Measurements from ENCODE around the gene PPP1R9A. TPM values are rescaled to one million over a fixed set of nuclear protein-coding genes. Genes with fewer than 3 reads are reported as not detected.

PPP1R9A gene
- total and polyA plus RNA-seq, 2 donors from 2014 or later = 2.6 to 25.7 TPM

GRCh38 chr7:95101422-95101821 is 194.0 kb downstream of the PPP1R9A start:
- Histone ChIP-seq H3K36me3 (ENCODE audit: control insufficient read depth in 2 of 3, insufficient read depth in 3 of 3, low read length in 3 of 3) (no peaks in the 10 kb centered on the region), H3K27me3 (ENCODE audit: control insufficient read depth, insufficient read depth, low read length) (no peaks in the 10 kb centered on the region), H3K9me3 (ENCODE audit: control insufficient read depth in 2 of 3, insufficient read depth in 1 of 3, low read length in 3 of 3) (no peaks in the 10 kb centered on the region), H3K4me3 (ENCODE audit: low read length in 3 of 3) (no peak overlapping the region), H3K4me1 (ENCODE audit: control insufficient read depth in 2 of 3, insufficient read depth in 2 of 3, low read depth in 1 of 3, low read length in 3 of 3) (no peaks in the 10 kb centered on the region), H3K27ac (ENCODE audit: low read depth in 2 of 2, low read length in 2 of 2) (no peak overlapping the region), H3K9ac (ENCODE audit: low read length in 3 of 3) (no peak overlapping the region)
- no peak for FAIRE-seq
- TF ChIP-seq, protein P1, sequence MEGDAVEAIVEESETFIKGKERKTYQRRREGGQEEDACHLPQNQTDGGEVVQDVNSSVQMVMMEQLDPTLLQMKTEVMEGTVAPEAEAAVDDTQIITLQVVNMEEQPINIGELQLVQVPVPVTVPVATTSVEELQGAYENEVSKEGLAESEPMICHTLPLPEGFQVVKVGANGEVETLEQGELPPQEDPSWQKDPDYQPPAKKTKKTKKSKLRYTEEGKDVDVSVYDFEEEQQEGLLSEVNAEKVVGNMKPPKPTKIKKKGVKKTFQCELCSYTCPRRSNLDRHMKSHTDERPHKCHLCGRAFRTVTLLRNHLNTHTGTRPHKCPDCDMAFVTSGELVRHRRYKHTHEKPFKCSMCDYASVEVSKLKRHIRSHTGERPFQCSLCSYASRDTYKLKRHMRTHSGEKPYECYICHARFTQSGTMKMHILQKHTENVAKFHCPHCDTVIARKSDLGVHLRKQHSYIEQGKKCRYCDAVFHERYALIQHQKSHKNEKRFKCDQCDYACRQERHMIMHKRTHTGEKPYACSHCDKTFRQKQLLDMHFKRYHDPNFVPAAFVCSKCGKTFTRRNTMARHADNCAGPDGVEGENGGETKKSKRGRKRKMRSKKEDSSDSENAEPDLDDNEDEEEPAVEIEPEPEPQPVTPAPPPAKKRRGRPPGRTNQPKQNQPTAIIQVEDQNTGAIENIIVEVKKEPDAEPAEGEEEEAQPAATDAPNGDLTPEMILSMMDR (IDR thresholded peaks at IDR 0.05; ENCODE audit: borderline replicate concordance, extremely low read depth, insufficient read depth) = no peak
- intact Hi-C loops (cut with DNase I) = no loop called here
- DNase-seq = no peak

- FAIRE-seq (no peak), DNase-seq (no peak)
- no peak overlapping the region for H3K27ac ChIP-seq (ENCODE audit: low read depth in 2 of 2, low read length in 2 of 2)
- no peak overlapping the region for H3K4me3 ChIP-seq (ENCODE audit: low read length in 3 of 3)
- no peaks in the 10 kb centered on the region for H3K4me1 ChIP-seq (ENCODE audit: control insufficient read depth in 2 of 3, insufficient read depth in 2 of 3, low read depth in 1 of 3, low read length in 3 of 3)
- H3K9me3 ChIP-seq (ENCODE audit: control insufficient read depth in 2 of 3, insufficient read depth in 1 of 3, low read length in 3 of 3) = no peaks in the 10 kb centered on the region
- H3K27me3 ChIP-seq (ENCODE audit: control insufficient read depth, insufficient read depth, low read length) = no peaks in the 10 kb centered on the region
- TF ChIP-seq, protein P1 (IDR thresholded peaks at IDR 0.05; ENCODE audit: borderline replicate concordance, extremely low read depth, insufficient read depth) = no peak
- H3K36me3 ChIP-seq (ENCODE audit: control insufficient read depth in 2 of 3, insufficient read depth in 3 of 3, low read length in 3 of 3) = no peaks in the 10 kb centered on the region
- intact Hi-C loops (cut with DNase I) = no loop called here
- H3K9ac ChIP-seq (ENCODE audit: low read length in 3 of 3) = no peak overlapping the region
Measured at GRCh38 chr7:95102662-95103061, 195.3 kb downstream of the PPP1R9A start.

- FAIRE-seq = no peak
- no peaks in the 10 kb centered on the region for H3K36me3 ChIP-seq (ENCODE audit: control insufficient read depth in 2 of 3, insufficient read depth in 3 of 3, low read length in 3 of 3)
- TF ChIP-seq, protein P1 (IDR thresholded peaks at IDR 0.05; ENCODE audit: borderline replicate concordance, extremely low read depth, insufficient read depth) = no peak
- no peaks in the 10 kb centered on the region for H3K9me3 ChIP-seq (ENCODE audit: control insufficient read depth in 2 of 3, insufficient read depth in 1 of 3, low read length in 3 of 3)
- H3K27ac ChIP-seq (ENCODE audit: low read depth in 2 of 2, low read length in 2 of 2) = peak overlapping the region in 1 of 2 donors; percentile 2
- H3K4me1 ChIP-seq (ENCODE audit: control insufficient read depth in 2 of 3, insufficient read depth in 2 of 3, low read depth in 1 of 3, low read length in 3 of 3) = no peaks in the 10 kb centered on the region
- no peak overlapping the region for H3K9ac ChIP-seq (ENCODE audit: low read length in 3 of 3)
- intact Hi-C loops (cut with DNase I) = no loop called here
- DNase-seq = peak in 1 of 5 donors; percentile 16
- no peaks in the 10 kb centered on the region for H3K27me3 ChIP-seq (ENCODE audit: control insufficient read depth, insufficient read depth, low read length)
- no peak overlapping the region for H3K4me3 ChIP-seq (ENCODE audit: low read length in 3 of 3)
Measured at GRCh38 chr7:95104739-95105138, 197.3 kb downstream of the PPP1R9A start.

DNA sequence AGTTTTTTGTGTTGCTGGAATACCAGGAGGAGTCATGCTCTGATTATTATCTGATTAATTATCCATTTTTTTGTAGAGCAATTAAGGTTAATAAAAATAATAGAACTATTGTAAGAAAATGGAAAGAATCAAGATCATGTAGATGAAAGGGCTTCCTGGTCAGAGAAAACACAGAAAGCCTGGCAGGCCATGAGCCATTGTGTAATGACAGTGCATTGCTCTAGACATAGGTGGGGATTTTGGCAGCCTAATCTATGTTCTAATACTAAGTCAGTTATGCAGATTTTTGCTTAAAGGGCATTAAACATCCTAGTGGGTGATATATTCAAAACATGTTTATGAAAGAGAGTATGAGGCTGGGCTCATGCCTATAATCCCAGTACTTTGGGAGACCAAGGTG is 198.2 kb downstream of the PPP1R9A start:
- TF ChIP-seq, protein P1 (IDR thresholded peaks at IDR 0.05; ENCODE audit: borderline replicate concordance, extremely low read depth, insufficient read depth) = no peak
- no peak overlapping the region for H3K9ac ChIP-seq (ENCODE audit: low read length in 3 of 3)
- DNase-seq (no peak), FAIRE-seq (no peak)
- H3K9me3 ChIP-seq (ENCODE audit: control insufficient read depth in 2 of 3, insufficient read depth in 1 of 3, low read length in 3 of 3) = no peaks in the 10 kb centered on the region
- intact Hi-C loops (cut with DNase I) = no loop called here
- no peak overlapping the region for H3K4me3 ChIP-seq (ENCODE audit: low read length in 3 of 3)
- no peak overlapping the region for H3K27ac ChIP-seq (ENCODE audit: low read depth in 2 of 2, low read length in 2 of 2)
- no peaks in the 10 kb centered on the region for H3K4me1 ChIP-seq (ENCODE audit: control insufficient read depth in 2 of 3, insufficient read depth in 2 of 3, low read depth in 1 of 3, low read length in 3 of 3)
- H3K27me3 ChIP-seq (ENCODE audit: control insufficient read depth, insufficient read depth, low read length) = no peaks in the 10 kb centered on the region
- H3K36me3 ChIP-seq (ENCODE audit: control insufficient read depth in 2 of 3, insufficient read depth in 3 of 3, low read length in 3 of 3) = no peaks in the 10 kb centered on the region
